ENCODE data around the gene DGKQ.
"Not testable (repeated sequence)": the region's sequence is repeated elsewhere in the genome, so short reads cannot be mapped to it uniquely, and the experiment has no call there.

DGKQ gene

GRCh38 chr4:951186-951585 is 22.2 kb downstream of the DGKQ start:
- no peaks in the 10 kb centered on the region for H3K4me1 ChIP-seq (ENCODE audit: insufficient read depth, low read length)
- no peaks in the 10 kb centered on the region for H3K9me3 ChIP-seq (ENCODE audit: control insufficient read depth, insufficient read depth, low read length)
- H3K36me3 ChIP-seq (ENCODE audit: insufficient read depth, low read length) = no peaks in the 10 kb centered on the region; the same call in 1 of the 2 replicates
- no peak overlapping the region for H3K9ac ChIP-seq (ENCODE audit: low read depth, low read length)

GRCh38 chr4:950136-951020 is 23.0 kb downstream of the DGKQ start:
- Histone ChIP-seq H3K9ac (ENCODE audit: low read depth, low read length) (no peak overlapping the region), H3K9me3 (ENCODE audit: control insufficient read depth, insufficient read depth, low read length) (no peaks in the 10 kb centered on the region), H3K36me3 (ENCODE audit: insufficient read depth, low read length) (no peaks in the 10 kb centered on the region; the same call in 1 of the 2 replicates), H3K4me1 (ENCODE audit: insufficient read depth, low read length) (0 out of 2 replicates have a peak, but pooled peaks cover 7% of the 10 kb centered on the region)

GRCh38 chr4:949656-950055 is 23.7 kb downstream of the DGKQ start:
- Histone ChIP-seq H3K9ac (ENCODE audit: low read depth, low read length) (no peak overlapping the region), H3K36me3 (ENCODE audit: insufficient read depth, low read length) (no peaks in the 10 kb centered on the region; the same call in 1 of the 2 replicates), H3K4me1 (ENCODE audit: insufficient read depth, low read length) (0 out of 2 replicates have a peak, but pooled peaks cover 7% of the 10 kb centered on the region)

DNA sequence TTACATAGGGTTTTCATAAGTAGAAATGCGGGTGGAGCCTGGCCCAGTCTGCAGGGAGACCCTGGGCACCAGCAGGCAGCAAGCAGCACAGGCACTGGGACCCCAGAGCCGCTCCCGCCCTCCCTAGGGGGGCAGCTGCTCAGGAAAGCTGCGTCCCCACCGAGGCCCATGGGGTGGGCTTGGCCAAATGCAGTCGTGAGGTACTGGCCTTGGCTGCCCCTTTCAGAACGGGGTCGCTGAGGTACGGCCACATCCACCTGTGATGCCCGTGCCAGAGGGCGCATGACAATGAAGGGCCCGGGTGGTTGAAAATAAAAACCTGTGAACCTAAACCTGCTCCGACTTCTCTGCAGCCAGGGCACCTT is 24.5 kb downstream of the DGKQ start:
- no peaks in the 10 kb centered on the region; the same call in 1 of the 2 replicates for H3K36me3 ChIP-seq (ENCODE audit: insufficient read depth, low read length)
- no peaks in the 10 kb centered on the region for H3K9me3 ChIP-seq (ENCODE audit: control insufficient read depth, insufficient read depth, low read length)
- no peak overlapping the region for H3K9ac ChIP-seq (ENCODE audit: low read depth, low read length)
- H3K4me1 ChIP-seq (ENCODE audit: insufficient read depth, low read length) = 0 out of 2 replicates have a peak, but pooled peaks cover 7% of the 10 kb centered on the region

More at GRCh38 chr4:949656-950055, 23.7 kb downstream of the DGKQ start:
- no peaks in the 10 kb centered on the region for H3K9me3 ChIP-seq (ENCODE audit: control insufficient read depth, insufficient read depth, low read length)

- no peaks in the 10 kb centered on the region; the same call in 1 of the 2 replicates for H3K36me3 ChIP-seq (ENCODE audit: insufficient read depth, low read length)
- H3K4me1 ChIP-seq (ENCODE audit: insufficient read depth, low read length) = 0 out of 2 replicates have a peak, but pooled peaks cover 7% of the 10 kb centered on the region
- H3K9ac ChIP-seq (ENCODE audit: low read depth, low read length) = no peak overlapping the region
- H3K9me3 ChIP-seq (ENCODE audit: control insufficient read depth, insufficient read depth, low read length) = no peaks in the 10 kb centered on the region
These were observed 25.1 kb downstream of the DGKQ start for GRCh38 chr4:948101-948935.

GRCh38 chr4:947491-947971 is 25.8 kb downstream of the DGKQ start:
- no peaks in the 10 kb centered on the region; the same call in 1 of the 2 replicates for H3K36me3 ChIP-seq (ENCODE audit: insufficient read depth, low read length)
- no peaks in the 10 kb centered on the region for H3K9me3 ChIP-seq (ENCODE audit: control insufficient read depth, insufficient read depth, low read length)
- 0 out of 2 replicates have a peak, but pooled peaks cover 7% of the 10 kb centered on the region for H3K4me1 ChIP-seq (ENCODE audit: insufficient read depth, low read length)
- H3K9ac ChIP-seq (ENCODE audit: low read depth, low read length) = no peak overlapping the region

- Histone ChIP-seq H3K36me3 (ENCODE audit: insufficient read depth, low read length) (no peaks in the 10 kb centered on the region), H3K9me3 (ENCODE audit: control insufficient read depth, insufficient read depth, low read length) (no peaks in the 10 kb centered on the region)
These were observed 26.6 kb downstream of the DGKQ start for GRCh38 chr4:946517-947471.

DNA sequence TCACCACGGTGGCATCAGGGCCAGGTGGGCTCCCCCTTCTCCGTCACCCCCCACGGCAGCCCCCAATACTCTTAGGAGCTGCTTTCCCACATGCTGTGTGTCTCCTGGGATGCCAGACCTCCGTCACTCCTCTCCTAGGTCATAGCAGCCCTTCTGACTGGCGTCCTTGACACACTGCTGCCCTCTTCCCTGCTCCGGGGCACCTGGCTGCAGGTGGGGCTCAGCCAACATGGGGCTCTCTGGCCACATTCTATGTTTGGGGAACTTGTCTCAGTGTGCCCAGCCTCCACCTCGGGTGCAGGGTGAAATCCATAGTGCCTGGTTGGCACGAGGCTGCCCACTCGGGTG is 27.3 kb downstream of the DGKQ start:
- Histone ChIP-seq H3K4me1 (ENCODE audit: insufficient read depth, low read length) (0 out of 2 replicates have a peak, but pooled peaks cover 7% of the 10 kb centered on the region), H3K9me3 (ENCODE audit: control insufficient read depth, insufficient read depth, low read length) (no peaks in the 10 kb centered on the region), H3K9ac (ENCODE audit: low read depth, low read length) (no peak overlapping the region), H3K36me3 (ENCODE audit: insufficient read depth, low read length) (no peaks in the 10 kb centered on the region)

More at GRCh38 chr4:946517-947471, 26.6 kb downstream of the DGKQ start:
- no peak overlapping the region for H3K9ac ChIP-seq (ENCODE audit: low read depth, low read length)
- H3K4me1 ChIP-seq (ENCODE audit: insufficient read depth, low read length) = 0 out of 2 replicates have a peak, but pooled peaks cover 7% of the 10 kb centered on the region

DNA sequence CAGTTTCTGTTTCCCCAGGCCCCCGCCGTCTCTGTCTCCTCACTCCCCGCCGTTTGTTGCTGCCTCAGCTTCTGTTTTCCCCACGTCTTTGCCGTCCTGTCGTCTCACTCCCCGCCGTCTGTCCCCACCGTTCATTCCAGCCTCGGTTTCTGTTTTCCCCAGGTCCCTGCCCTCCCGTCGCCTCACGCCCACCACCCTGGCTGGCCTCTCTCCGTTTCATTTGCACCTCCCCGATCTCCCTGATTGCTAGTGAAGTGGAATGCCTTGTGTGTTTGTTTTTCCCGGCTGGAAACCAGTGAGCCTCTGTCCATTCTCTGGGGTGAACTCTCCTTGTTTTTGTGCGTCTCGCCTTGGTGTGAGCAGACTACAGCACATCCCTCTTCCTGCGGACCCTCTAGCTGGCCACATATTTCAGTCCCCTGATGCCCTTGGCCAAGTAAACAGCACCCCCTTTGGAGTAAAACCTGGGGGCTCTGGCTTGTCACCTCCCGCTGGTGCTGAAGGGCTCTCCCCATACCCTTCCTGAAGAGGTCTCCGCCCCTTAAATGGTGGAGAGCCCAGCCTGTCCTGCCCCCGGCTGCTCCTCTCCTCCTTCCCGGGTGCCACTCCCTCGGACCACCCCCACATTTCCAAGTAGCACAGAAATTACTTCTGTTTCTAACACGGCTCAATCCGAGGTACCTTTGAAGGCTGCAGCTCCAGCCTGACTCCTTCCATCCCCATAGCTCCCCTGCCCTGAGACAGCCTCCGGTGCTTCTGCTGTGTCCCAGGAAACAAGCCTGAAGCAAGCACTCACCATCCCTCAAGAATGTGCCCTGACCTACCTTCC is 27.9 kb downstream of the DGKQ start:
- no peaks in the 10 kb centered on the region for H3K36me3 ChIP-seq (ENCODE audit: insufficient read depth, low read length)
- H3K9ac ChIP-seq (ENCODE audit: low read depth, low read length) = peak overlapping the region; percentile 22; the same call in 1 of the 2 replicates
- no peaks in the 10 kb centered on the region for H3K9me3 ChIP-seq (ENCODE audit: control insufficient read depth, insufficient read depth, low read length)
- 0 out of 2 replicates have a peak, but pooled peaks cover 7% of the 10 kb centered on the region for H3K4me1 ChIP-seq (ENCODE audit: insufficient read depth, low read length)

DNA sequence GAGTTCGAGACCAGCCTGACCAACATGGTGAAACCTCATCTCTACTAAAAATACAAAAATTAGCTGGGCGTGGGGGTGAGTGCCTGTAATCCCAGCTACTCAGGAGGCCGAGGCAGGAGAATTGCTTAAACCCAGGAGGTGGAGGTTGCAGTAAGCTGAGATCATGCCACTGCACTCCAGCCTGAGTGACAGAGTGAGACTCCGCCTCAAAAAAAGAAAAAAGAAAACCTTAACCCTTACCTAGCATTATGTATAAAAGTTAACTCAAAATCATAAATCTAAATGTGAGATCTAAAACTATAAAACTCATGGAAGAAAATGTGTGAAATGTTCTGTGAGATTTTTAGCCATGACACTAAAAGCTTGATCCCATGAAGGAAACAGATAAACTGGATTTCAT is 33.9 kb downstream of the DGKQ start:
- not testable (repeated sequence) for H3K9me3 ChIP-seq (ENCODE audit: control insufficient read depth, insufficient read depth, low read length); H3K4me1 ChIP-seq (ENCODE audit: insufficient read depth, low read length); H3K9ac ChIP-seq (ENCODE audit: low read depth, low read length); H3K36me3 ChIP-seq (ENCODE audit: insufficient read depth, low read length)

GRCh38 chr4:932713-933070 is 40.7 kb downstream of the DGKQ start:
- no peaks in the 10 kb centered on the region for H3K36me3 ChIP-seq (ENCODE audit: insufficient read depth, low read length)
- no peaks in the 10 kb centered on the region for H3K9me3 ChIP-seq (ENCODE audit: control insufficient read depth, insufficient read depth, low read length)
- peak overlapping the region; percentile 85 for H3K9ac ChIP-seq (ENCODE audit: low read depth, low read length)
- H3K4me1 ChIP-seq (ENCODE audit: insufficient read depth, low read length) = peaks cover 5% of the 10 kb centered on the region; the same call in 1 of the 2 replicates

DNA sequence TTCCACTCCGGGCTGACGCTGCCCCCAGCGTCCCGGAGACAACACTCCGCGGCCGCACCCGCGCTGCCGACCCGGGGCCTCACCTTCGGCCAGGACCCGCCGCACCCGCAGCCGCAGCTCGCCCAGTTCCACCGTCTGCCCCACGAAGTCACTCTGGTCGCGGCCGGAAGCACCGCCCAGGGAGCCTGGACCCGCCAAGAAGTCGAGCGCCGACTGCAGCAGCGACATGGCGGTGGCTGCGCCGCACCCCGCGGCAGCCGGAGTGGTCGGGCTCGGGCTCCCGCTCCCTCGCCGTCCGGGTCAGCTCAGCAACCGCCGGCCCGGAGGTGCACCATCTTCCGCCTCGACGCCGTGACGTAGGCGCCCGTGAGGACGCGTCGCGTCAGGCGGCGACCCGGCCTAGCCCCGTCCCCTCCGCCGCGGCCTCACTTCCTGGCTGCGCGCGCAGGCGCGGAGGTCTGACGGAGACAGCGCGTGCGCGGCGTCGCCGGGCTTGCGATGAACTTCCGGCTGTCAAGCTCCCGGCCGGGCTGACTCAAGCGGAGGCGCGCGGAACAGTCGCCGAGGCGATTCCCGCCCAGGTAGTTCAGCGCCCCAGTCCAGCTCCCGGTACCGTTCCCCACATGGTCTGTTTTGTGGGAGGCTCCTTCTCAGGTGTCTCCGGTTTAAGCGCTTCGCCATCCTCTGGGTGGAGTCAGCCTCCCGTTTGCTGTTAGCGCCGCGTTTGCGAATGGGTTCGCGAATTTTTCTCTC is 41.2 kb downstream of the DGKQ start, which contains the start of the genes GAK and TMEM175:
Gene GAK, minus strand, starts transcription at position 357 of the 753 bp plus-strand sequence. Its CDS starts 129 bp downstream, at position 228.
Gene TMEM175, plus strand, starts transcription at position 501 of the 753 bp plus-strand sequence. CDS start 15,280 bp downstream, outside the sequence.
- H3K4me1 ChIP-seq (ENCODE audit: insufficient read depth, low read length) = peaks cover 5% of the 10 kb centered on the region; the same call in 1 of the 2 replicates
- H3K9me3 ChIP-seq (ENCODE audit: control insufficient read depth, insufficient read depth, low read length) = no peaks in the 10 kb centered on the region
- peak within 1 kb of the TSS; percentile 85 for H3K9ac ChIP-seq (ENCODE audit: low read depth, low read length)
- no peaks in the 10 kb centered on the region for H3K36me3 ChIP-seq (ENCODE audit: insufficient read depth, low read length)
